ENCODE data around the gene OPN3.

DNA sequence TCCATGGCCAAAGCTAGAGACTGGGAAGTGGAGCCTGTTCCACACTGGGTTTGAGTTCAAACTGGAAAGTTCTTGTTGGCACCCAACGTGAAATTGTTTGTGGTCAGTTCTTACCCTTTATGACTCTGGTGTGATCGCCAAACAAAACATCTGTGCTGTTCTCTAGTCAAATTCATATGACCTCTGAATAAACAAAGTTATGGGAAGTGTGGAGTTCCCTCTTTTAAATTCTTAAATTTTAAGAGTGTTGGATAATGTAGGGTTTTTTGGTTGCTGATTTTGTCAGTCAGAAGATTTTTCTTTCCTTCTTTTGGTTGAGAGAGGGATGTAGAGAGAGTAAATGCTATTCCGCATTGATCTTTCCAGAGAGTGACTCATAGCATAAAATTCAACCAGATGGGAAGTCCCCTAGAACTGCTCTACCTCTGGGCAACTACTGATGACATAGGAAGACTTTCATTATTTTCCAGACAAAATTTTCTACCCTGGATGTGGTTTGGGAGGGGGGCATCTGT is 36.4 kb downstream of the OPN3 start:
- TF ChIP-seq CTCF (IDR thresholded peaks at IDR 0.05) (no peak), POLR2A (IDR thresholded peaks at IDR 0.05) (no peak)

Measured in breast epithelium (tissue), 3 donors.